ENCODE measurements around the gene MRTFB.

Gene MRTFB

GRCh38 chr16:14063618-14064581, 7.2 kb upstream of the MRTFB start:
- no peak for DNase-seq

GRCh38 chr16:14069818-14070217, 1.3 kb upstream of the MRTFB start:
- no peak for DNase-seq

GRCh38 chr16:14070555-14070876, 603 bp upstream of the MRTFB start:
- peak; percentile 50 for DNase-seq

- DNase-seq = no peak
Measured at GRCh38 chr16:14071576-14072271, 605 bp downstream of the MRTFB start.

- no peak for DNase-seq
Measured at GRCh38 chr16:14072360-14072759, 1.2 kb downstream of the MRTFB start.

GRCh38 chr16:14074544-14074943, 3.4 kb downstream of the MRTFB start:
- DNase-seq = no peak

- DNase-seq = no peak
Measured at GRCh38 chr16:14077918-14078317, 6.8 kb downstream of the MRTFB start.

- DNase-seq = no peak
Measured at GRCh38 chr16:14086477-14086876, 15.4 kb downstream of the MRTFB start.

- no peak for DNase-seq
Measured at GRCh38 chr16:14087181-14087580, 16.1 kb downstream of the MRTFB start.

GRCh38 chr16:14087590-14088154, 16.6 kb downstream of the MRTFB start:
- no peak for DNase-seq

GRCh38 chr16:14088155-14088753, 17.1 kb downstream of the MRTFB start:
- no peak for DNase-seq

GRCh38 chr16:14089283-14089823, 18.2 kb downstream of the MRTFB start:
- DNase-seq = no peak

GRCh38 chr16:14092561-14092960, 21.4 kb downstream of the MRTFB start:
- no peak for DNase-seq

- no peak for DNase-seq
Measured at GRCh38 chr16:14095883-14096551, 24.9 kb downstream of the MRTFB start.

- DNase-seq = peak; percentile 91
Measured at GRCh38 chr16:14097182-14097959, 26.3 kb downstream of the MRTFB start.

- no peak for DNase-seq
Measured at GRCh38 chr16:14098081-14098480, 27.0 kb downstream of the MRTFB start.

- no peak for DNase-seq
Measured at GRCh38 chr16:14100825-14101224, 29.7 kb downstream of the MRTFB start.

- no peak for DNase-seq
Measured at GRCh38 chr16:14101415-14101814, 30.3 kb downstream of the MRTFB start.

- no peak for DNase-seq
Measured at GRCh38 chr16:14102925-14103720, 32.0 kb downstream of the MRTFB start.

GRCh38 chr16:14104066-14104465, 32.9 kb downstream of the MRTFB start:
- no peak for DNase-seq

Data from DMS79 treated with DMSO at 0.1 percent for 48 hours (cell line).